MM.1S (cell line): ENCODE data around the gene HDAC6.

ENCODE experiments used
- DNase-seq: peaks from one replicate; pipeline ENCODE4 v3.0.0-alpha.2; 2015
- H2AFZ ChIP-seq: fragments of 300-600 bp; sonication (generic); 2 replicates; pipeline ENCODE4 v1.6.0; 2016; ENCODE audit warnings: antibody characterized with exemption, low read length
- H3F3A ChIP-seq: fragments of 300-600 bp; sonication (generic); 2 replicates; pipeline ENCODE4 v1.6.1; 2016; ENCODE audit warnings: mild to moderate bottlenecking, antibody characterized with exemption, low read length, moderate library complexity, mixed read lengths; ENCODE audit not compliant: insufficient read depth
- H3K27ac ChIP-seq: fragments of 300-600 bp; sonication (generic); 2 replicates; pipeline ENCODE4 v1.5.1; 2016; ENCODE audit warnings: mild to moderate bottlenecking, low read length
- H3K27me3 ChIP-seq: fragments of 300-600 bp; sonication (generic); replicated peaks from 2 replicates; pipeline ENCODE4 v1.6.0; 2016; ENCODE audit warnings: low read length; ENCODE audit not compliant: insufficient read depth
- H3K36me3 ChIP-seq: fragments of 300-600 bp; sonication (generic); replicated peaks from 2 replicates; pipeline ENCODE4 v1.6.1; 2016; ENCODE audit warnings: mild to moderate bottlenecking, low read length, mixed read lengths; ENCODE audit not compliant: insufficient read depth
- H3K4me1 ChIP-seq: fragments of 300-600 bp; sonication (generic); 2 replicates; pipeline ENCODE4 v1.6.1; 2016; ENCODE audit warnings: low read length, mixed read lengths
- H3K4me2 ChIP-seq: fragments of 300-600 bp; sonication (generic); 2 replicates; pipeline ENCODE4 v1.6.0; 2016; ENCODE audit warnings: low read depth, low read length
- H3K4me3 ChIP-seq: fragments of 300-600 bp; sonication (generic); 2 replicates; pipeline ENCODE4 v1.5.1; 2016; ENCODE audit warnings: low read length, mixed read lengths
- H3K79me2 ChIP-seq: fragments of 300-600 bp; sonication (generic); 2 replicates; pipeline ENCODE4 v1.6.1; 2016; ENCODE audit warnings: mixed run types, low read length, mixed read lengths
- H3K9ac ChIP-seq: fragments of 300-600 bp; sonication (generic); 2 replicates; pipeline ENCODE4 v1.6.1; 2016; ENCODE audit warnings: low read length, mixed read lengths
- H3K9me2 ChIP-seq: fragments of 300-600 bp; sonication (generic); replicated peaks from 2 replicates; pipeline ENCODE4 v1.6.1; 2016; ENCODE audit warnings: mild to moderate bottlenecking, low read length, mixed read lengths; ENCODE audit not compliant: insufficient read depth
- H3K9me3 ChIP-seq: fragments of 300-600 bp; sonication (generic); replicated peaks from 2 replicates; pipeline ENCODE4 v1.6.1; 2016; ENCODE audit warnings: mild to moderate bottlenecking, low read length, mixed read lengths; ENCODE audit not compliant: insufficient read depth
- H4K20me1 ChIP-seq: fragments of 300-600 bp; sonication (generic); 2 replicates; pipeline ENCODE4 v1.6.1; 2016; ENCODE audit warnings: mild to moderate bottlenecking, low read length, moderate library complexity, mixed read lengths; ENCODE audit not compliant: insufficient read depth
- EZH2 ChIP-seq: fragments of 300-600 bp; sonication (generic); optimal IDR thresholded peaks from 2 replicates; pipeline ENCODE3; 2017; ENCODE audit warnings: low read depth, mild to moderate bottlenecking, antibody characterized with exemption, low read length, mixed read lengths
- EZH2phosphoT487 ChIP-seq: fragments of 300-600 bp; sonication (generic); IDR thresholded peaks from 2 replicates; pipeline ENCODE4 v1.6.1; 2018; ENCODE audit warnings: antibody characterized with exemption, low read length
- TF ChIP-seq, protein P1 (sequence below): fragments of 300-600 bp; sonication (generic); IDR thresholded peaks from 2 replicates; pipeline ENCODE4 v1.5.1; 2016; ENCODE audit warnings: antibody characterized with exemption, low read length, mixed read lengths

The HDAC6 gene

DNA sequence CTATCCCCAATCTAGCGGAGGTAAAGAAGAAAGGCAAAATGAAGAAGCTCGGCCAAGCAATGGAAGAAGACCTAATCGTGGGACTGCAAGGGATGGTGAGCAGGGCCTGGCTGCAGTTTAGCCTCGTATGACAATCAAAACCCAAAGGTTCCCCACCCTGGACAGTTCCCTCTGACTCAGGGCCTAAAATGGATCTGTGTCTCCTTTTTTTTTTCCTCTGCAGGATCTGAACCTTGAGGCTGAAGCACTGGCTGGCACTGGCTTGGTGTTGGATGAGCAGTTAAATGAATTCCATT lies 986 bp downstream of the HDAC6 start:
- Histone ChIP-seq H3K9ac (peak overlapping the region; percentile 92; the same call in 1 of the 2 replicates), H3K9me2 (no peaks in the 10 kb centered on the region), H3K79me2 (no peaks in the 10 kb centered on the region; the same call in 1 of the 2 replicates), H3K4me2 (peak overlapping the region; percentile 65; the same call in 1 of the 2 replicates), H3K27me3 (no peaks in the 10 kb centered on the region), H3K9me3 (no peaks in the 10 kb centered on the region), H3K4me3 (peak overlapping the region; percentile 82), H4K20me1 (no peaks in the 10 kb centered on the region), H2AFZ (no peak overlapping the region), H3F3A (no peaks in the 10 kb centered on the region), H3K27ac (peak overlapping the region; percentile 96; the same call in 1 of the 2 replicates), H3K4me1 (peaks cover 9% of the 10 kb centered on the region; the same call in 1 of the 2 replicates), H3K36me3 (no peaks in the 10 kb centered on the region)
- TF ChIP-seq EZH2phosphoT487: no peak
- no peak for TF ChIP-seq EZH2
- TF ChIP-seq, protein P1, sequence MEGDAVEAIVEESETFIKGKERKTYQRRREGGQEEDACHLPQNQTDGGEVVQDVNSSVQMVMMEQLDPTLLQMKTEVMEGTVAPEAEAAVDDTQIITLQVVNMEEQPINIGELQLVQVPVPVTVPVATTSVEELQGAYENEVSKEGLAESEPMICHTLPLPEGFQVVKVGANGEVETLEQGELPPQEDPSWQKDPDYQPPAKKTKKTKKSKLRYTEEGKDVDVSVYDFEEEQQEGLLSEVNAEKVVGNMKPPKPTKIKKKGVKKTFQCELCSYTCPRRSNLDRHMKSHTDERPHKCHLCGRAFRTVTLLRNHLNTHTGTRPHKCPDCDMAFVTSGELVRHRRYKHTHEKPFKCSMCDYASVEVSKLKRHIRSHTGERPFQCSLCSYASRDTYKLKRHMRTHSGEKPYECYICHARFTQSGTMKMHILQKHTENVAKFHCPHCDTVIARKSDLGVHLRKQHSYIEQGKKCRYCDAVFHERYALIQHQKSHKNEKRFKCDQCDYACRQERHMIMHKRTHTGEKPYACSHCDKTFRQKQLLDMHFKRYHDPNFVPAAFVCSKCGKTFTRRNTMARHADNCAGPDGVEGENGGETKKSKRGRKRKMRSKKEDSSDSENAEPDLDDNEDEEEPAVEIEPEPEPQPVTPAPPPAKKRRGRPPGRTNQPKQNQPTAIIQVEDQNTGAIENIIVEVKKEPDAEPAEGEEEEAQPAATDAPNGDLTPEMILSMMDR: no peak
- DNase-seq: no peak

- H3F3A ChIP-seq: no peaks in the 10 kb centered on the region
- H3K9me3 ChIP-seq: no peaks in the 10 kb centered on the region
- no peak overlapping the region for H3K4me3 ChIP-seq
- H3K36me3 ChIP-seq: no peaks in the 10 kb centered on the region
- H3K27ac ChIP-seq: no peak overlapping the region
- no peak for DNase-seq
- H3K79me2 ChIP-seq: no peaks in the 10 kb centered on the region; the same call in 1 of the 2 replicates
- H3K9me2 ChIP-seq: no peaks in the 10 kb centered on the region
- H3K4me2 ChIP-seq: no peak overlapping the region
- no peak overlapping the region for H2AFZ ChIP-seq
- H4K20me1 ChIP-seq: no peaks in the 10 kb centered on the region
- TF ChIP-seq, protein P1: 0 out of 2 replicates have a peak, but pooled peaks have one; percentile 4
- TF ChIP-seq EZH2 (no peak), EZH2phosphoT487 (no peak)
- H3K4me1 ChIP-seq: 0 out of 2 replicates have a peak, but pooled peaks cover 5% of the 10 kb centered on the region
- no peak overlapping the region for H3K9ac ChIP-seq
- H3K27me3 ChIP-seq: no peaks in the 10 kb centered on the region
Measured at GRCh38 chrX:48806081-48806480, 4.2 kb downstream of the HDAC6 start.

DNA sequence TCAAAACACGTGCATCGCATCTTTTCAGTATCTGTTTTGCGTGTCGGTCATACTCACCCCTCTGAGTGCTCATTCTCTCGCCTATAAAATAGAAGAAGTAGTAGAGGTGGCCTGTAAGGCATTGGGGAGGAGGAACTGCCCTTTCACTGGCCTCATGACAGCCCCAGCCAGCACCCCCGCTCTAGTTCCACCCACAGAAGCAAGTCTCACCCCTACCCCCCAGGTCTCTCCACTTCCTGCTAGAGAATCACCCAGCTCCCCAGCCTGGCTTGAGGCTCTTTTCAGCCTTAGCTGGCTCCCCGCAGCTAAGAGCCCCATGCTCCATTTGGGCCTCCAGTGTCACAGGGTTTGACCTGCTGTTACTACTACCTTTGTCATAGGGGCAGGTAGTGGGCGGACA lies 11.8 kb downstream of the HDAC6 start:
- Histone ChIP-seq H3K9ac (no peak overlapping the region), H3K4me2 (no peak overlapping the region), H3K4me1 (no peaks in the 10 kb centered on the region), H3K4me3 (no peak overlapping the region), H4K20me1 (no peaks in the 10 kb centered on the region), H3K27me3 (no peaks in the 10 kb centered on the region), H3F3A (no peaks in the 10 kb centered on the region), H3K9me3 (no peaks in the 10 kb centered on the region), H3K36me3 (no peaks in the 10 kb centered on the region), H3K9me2 (no peaks in the 10 kb centered on the region), H3K79me2 (no peaks in the 10 kb centered on the region), H2AFZ (no peak overlapping the region), H3K27ac (no peak overlapping the region)
- DNase-seq: no peak
- TF ChIP-seq, protein P1: no peak
